ENCODE data around the gene ANKRD13B. TPM values are rescaled to one million over a fixed set of nuclear protein-coding genes. Genes with fewer than 3 reads are reported as not detected.
A peak's percentile ranks its signal among the peaks of the same experiment; 100 is the strongest.

The ANKRD13B gene
- polyA plus RNA-seq, 1 donor, result 18.4 TPM

- no peak for DNase-seq
Observed at GRCh38 chr17:29618272-29619065, 25.5 kb downstream of the ANKRD13B start.

DNA sequence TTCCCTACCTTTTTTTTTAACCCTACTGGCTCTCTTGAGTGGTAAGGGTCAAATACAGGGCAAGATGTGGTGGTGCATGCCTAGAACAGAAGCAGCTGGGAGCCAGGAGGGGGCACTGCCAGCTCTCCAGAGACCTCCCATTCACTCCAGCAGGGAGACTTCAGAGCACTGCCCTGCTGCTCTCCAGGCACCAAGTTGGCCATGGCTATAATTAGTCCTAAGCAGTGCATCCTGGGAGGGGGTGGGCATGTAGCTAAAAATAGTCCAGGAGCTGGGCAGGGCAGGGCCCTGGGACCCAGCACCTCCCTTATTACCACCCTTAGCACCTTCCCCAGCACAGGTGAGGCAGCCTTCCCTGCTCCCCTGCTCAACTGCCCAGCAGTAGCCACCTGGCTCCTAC, 26.3 kb downstream of the ANKRD13B start:
- DNase-seq, result no peak

DNA sequence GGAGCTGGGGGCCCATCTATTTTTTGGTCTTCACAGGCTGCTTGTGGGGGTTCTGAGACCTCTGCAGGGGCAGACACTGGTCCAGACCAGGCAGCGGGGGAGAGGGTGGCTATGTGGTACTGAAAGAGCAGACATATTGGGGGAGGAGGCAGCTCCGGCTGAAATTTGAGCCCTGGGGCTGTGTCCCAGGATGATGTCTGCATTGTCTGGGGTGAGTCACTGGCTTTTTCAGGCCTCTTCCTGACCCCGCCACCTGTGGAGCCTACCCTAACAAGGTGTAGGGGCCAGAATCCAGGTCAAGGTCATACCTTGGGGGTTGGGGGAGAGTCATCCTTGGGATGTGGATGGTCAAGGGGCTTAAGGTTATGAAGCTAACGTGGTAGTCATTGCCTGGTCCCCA, 27.3 kb downstream of the ANKRD13B start:
- no peak for DNase-seq

DNA sequence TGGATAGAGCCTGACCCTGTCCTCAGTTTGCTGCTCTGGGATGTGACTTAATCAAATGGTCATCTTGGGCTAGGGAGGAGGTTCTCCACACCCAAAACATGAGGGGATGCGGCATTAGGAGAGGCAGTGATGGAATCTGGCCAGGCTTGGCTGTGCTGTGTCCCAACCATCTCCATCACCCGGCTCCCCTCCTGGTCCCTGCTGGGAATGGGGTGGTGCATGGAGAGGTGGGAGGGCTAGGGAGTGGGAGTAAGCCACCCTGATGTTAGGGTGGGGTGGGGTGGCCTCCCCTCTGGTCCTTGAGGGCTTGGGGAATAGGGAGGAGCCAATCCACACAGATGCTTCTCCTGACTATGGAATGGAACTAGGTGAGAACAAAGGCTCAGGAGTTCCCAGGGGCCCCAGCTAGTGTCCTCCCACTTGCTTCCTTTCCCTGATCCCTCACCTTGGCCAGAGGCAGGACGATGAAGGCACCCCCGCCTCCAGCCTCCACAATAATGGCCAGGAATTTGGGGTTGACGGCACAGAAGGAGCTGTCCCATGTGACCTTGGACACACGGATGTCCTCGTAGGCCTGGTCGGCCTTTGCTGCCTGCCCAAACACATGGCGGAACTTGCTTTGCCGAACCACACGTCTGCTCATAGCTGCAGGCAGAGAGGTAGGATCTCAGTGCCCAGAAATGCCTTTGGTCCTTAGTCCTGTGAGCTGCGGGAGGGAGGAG, 28.0 kb downstream of the ANKRD13B start:
- no peak for DNase-seq

- DNase-seq, result no peak
Observed at GRCh38 chr17:29621751-29622194, 28.8 kb downstream of the ANKRD13B start.

- DNase-seq, result no peak
Observed at GRCh38 chr17:29622337-29623282, 29.7 kb downstream of the ANKRD13B start, which contains the start of gene CORO6. Gene CORO6, minus strand, starts transcription at chr17:29622912. Its CDS starts 1,491 bp downstream, at chr17:29621421.

DNA sequence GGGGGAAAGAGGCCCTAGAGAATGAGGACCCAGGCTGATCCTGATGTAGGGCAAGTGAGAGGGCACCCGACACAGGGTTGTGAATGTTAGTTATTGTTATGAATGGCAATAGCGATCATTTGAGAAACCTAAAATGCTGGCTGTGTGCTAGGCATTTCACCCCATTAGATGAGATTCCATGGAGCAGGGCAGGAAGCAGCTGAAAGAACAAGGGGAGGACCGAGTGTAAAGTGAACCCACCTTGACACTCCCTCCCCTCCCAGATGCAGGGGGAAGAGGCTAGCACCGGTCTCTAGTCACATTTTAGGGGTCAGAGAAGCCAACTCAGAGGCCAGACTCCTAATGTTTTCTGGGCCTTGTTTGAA, 30.3 kb downstream of the ANKRD13B start:
- DNase-seq, result no peak

DNA sequence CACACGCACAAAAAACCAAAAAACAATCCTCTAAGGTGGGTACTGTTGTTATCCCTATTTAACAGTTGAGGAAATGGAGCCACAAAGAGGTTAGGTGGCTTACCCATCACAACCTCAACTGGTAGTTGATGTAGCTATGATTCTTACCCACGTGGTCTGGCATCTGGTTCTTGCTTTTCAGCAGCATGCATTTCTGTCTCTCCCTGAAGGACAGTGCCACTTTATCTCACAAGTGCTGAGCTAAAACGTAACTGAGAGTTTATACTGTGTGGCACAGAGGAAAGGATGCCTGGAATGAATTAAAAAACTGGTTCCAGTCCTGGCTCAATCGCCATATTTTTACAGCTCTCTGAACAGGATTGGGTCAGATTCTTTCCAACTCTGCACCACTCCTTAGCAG, 31.7 kb downstream of the ANKRD13B start:
- DNase-seq, result no peak

DNA sequence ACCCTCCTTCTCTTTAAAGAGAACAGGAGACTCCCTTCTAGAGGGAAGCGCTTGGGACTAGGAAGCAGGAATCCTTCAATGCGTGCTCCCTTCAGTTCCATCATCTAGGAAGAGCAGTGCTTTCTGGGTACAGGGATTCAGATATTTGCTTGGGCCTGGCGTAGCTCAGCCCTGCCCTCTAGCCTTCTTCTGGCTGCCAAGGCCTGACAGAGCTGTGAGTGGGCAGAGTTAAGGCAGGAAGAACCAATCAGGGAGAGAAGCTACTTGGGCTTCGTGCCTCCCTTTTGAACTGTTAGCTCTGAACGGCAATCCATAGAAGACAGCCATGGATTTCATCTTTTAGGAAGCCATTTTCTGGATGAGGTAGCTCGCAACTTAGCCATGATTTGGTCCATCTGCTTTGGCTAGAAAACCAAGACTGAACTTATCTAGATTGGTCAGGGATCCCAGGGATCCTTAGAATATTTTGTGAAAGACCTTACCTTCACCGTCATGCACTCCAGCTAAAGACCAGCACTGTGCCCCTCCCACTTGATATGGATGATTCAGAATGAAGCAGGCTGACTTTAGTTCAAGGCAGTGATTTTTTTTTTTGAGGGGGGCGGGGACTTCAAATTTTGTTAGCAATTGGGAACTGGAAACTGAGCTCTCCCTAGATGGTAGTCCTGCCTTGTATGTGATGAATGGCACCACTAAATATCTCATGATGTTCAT, 32.3 kb downstream of the ANKRD13B start:
- DNase-seq, result no peak

- DNase-seq, result no peak
Observed at GRCh38 chr17:29627951-29628350, 35.0 kb downstream of the ANKRD13B start.

DNA sequence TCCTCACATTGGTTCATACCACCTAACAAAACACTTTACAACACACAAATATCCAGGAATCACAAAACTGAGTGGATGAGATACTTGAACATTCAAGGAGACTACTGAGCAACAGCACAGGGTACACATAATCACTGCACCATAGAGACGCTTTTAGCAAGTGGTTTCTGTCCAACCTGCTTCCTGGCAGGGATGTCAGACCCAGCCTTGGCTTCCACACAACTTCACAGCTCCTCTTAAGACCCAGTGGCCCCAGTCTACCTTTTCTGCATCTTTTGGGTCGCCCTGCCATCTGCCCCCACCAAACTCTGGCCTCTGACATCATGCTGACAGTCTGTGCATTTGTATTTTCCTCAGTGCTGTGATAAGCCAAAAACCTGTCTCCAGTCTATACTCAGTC, 35.7 kb downstream of the ANKRD13B start:
- DNase-seq, result no peak

GRCh38 chr17:29629839-29630238, 36.9 kb downstream of the ANKRD13B start:
- DNase-seq, result no peak

DNA sequence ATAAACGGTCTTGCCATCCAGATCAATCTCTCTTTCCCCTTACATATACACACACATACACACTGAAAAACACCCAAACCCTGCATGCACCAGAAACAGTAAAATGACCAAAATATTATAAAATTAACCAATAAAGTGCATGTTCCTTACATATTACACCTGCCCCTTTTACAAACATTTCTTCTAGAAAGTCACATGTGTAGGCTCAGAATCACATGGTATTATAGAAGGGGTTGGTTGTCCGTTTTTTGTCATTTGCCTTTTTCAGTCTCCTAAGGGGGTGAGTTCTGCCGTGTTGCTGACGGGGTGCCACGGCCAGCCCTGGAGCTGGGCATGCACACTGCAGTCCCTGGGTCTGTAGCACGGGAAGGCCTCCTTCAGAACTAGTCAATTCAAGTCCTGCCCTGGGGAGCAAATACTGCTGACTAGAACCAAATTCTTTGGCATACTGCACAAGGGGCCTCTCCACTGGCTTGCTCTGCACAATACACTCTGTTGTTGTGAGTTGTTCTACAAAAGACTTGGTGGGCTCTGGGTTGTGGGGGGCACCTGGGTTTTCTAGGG, 37.8 kb downstream of the ANKRD13B start:
- DNase-seq, result no peak

DNA sequence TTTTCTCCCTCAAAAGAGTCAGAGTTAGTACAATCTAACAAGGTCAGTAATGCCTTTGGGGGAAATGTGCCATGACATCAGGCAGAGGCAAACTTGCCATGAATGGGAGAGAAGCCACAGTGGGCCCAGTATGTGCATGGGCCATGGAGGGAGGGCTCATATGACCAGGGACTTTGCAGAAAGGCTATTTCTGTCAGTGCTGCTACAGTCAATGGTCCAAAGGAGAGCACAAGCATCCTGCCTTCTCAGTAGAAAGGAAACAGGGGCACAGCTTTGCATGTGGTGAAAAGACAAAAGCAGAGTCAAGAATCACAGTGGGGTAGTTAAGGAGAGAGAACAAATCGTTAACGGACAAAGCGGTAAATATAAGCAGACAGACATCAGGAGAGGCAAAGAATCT, 41.0 kb downstream of the ANKRD13B start:
- no peak for DNase-seq

- DNase-seq, result no peak
Observed at GRCh38 chr17:29640413-29640812, 47.5 kb downstream of the ANKRD13B start.

DNA sequence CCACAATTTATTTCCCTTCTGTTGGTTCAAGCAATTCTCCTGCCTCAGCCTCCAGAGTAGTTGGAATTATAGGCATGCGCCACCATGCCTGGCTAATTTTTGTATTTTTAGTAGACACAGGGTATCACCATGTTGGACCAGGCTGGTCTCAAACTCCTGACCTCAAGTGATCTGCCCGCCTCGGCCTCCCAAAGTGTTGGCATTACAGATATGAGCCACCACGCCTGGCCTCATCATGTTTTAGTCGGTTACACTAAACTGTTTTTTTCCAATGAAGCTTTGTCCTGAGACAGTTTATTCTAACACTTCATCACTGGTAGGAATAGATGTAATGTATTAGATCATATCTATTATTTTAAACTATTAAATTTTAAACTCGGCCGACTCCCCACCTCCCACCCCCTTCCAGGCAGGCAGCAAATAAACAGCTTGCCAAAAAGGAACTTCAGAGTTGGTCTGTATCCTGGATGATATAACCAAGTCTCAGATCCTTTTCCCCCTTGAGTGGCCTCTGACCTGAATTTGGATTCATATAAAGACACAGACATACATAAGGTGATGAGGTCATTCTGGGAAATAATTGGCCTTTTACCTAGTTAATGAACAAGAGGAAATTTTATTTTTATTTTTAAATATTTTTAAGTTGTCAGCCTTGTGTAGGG, 48.2 kb downstream of the ANKRD13B start:
- no peak for DNase-seq

DNA sequence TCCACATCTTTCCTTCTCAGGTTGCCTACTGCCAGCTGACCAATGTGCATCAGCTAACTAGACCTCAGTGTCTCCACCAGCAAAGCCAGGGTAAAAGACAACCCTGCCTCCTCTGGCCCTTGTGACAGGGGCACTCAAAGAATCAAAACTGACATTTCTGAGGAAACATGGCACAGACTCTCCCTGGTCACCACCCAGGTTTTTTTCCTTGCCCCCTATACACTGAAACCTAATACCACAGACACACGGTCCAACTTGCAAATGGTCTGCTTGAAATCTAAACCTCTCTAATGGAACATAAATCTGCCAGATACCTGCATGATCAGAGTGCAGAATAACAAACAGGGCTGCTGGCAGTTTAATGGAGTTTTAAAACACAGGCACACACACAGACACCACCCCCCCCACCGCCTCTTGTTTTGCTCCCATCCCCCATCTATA, 49.3 kb downstream of the ANKRD13B start:
- no peak for DNase-seq

DNA sequence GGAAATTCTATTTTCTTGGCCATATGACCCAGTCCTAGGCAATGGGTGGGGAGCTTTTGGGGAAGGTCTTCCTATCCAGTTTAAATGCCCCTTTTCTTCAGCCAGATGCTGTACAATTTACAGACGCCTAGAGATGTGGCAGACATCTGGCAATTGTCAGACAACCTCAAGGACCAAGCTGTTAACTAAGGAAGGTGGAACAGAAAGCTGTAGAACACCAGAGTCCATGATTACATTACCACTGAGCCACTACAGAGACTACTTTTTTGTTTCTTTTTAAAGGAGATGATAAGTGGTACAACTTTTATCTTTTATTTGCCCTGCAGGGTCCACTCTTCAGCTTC, 50.9 kb downstream of the ANKRD13B start:
- DNase-seq, result no peak

DNA sequence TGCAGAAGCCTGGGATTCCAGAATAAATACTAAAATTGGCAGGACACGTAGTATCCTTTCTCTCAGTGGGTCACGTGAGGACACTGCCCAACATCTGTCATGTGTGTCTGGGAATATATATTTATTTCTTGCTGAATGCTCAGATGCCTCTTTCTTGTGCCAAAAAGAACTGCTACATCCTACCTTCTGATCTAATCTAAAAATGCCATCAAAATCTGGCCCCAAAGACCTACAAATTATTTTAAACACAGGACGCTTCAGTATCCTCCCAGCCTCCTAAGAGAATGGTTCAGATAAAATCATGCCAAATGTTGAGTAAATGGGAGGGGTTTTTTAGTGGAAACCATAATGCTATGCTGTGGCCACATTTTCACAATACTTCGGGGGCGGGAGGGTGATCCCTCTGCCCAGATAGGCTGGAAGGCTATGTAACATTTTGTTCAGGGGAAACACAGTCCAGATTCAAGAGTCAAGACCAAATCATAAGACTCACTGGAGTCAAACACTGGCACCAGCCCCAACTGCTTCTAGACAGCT, 52.7 kb downstream of the ANKRD13B start:
- DNase-seq, result peak; percentile 42

- no peak for DNase-seq
Observed at GRCh38 chr17:29648005-29648404, 55.1 kb downstream of the ANKRD13B start.

GRCh38 chr17:29649359-29649758, 56.4 kb downstream of the ANKRD13B start:
- no peak for DNase-seq

All from hindlimb muscle (tissue), 1 donor.